ENCODE measurements around the gene CSK.

The CSK gene

GRCh38 chr15:74844319-74845207, 62.7 kb downstream of the CSK start:
- peak; percentile 37 for DNase-seq

DNA sequence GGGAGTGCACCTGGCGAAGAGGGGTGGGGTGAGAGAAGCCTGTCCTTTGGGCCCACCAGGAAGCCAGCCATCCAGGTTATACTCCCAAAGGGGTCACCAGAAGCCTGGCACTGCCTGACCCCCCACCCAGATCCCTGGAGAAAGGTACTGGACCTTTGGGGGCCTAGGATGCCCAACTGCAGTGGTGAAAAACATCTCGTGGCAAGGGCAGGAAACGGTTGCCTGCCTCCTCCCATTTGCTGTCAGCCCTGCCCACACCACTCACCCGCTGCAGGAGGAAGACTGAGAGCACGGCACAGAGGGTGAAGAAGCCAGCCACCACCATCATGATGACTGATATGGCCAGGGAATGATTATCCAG, 63.3 kb downstream of the CSK start:
- DNase-seq: peak; percentile 69

DNA sequence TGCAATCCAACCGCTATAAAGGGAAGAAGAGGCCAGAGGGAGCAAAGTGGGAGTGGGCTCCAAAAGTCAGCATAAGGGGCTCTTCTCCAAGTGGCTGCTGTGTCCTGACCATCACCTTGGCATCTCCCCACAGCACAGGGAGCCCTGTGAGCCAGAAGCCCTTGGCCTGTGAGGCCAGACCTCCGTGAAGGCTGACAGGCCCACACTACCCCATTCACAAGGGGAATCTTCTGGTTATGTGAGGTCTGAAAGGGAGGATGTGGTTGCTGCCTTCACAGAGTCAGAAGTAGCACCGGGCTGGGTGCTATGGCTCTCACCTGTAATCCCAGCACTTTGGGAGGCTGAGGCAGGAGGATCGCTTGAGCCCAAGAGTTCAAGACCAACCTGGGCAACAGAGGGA, 63.7 kb downstream of the CSK start:
- DNase-seq: peak; percentile 32

GRCh38 chr15:74847432-74847831, 65.6 kb downstream of the CSK start:
- no peak for DNase-seq

DNA sequence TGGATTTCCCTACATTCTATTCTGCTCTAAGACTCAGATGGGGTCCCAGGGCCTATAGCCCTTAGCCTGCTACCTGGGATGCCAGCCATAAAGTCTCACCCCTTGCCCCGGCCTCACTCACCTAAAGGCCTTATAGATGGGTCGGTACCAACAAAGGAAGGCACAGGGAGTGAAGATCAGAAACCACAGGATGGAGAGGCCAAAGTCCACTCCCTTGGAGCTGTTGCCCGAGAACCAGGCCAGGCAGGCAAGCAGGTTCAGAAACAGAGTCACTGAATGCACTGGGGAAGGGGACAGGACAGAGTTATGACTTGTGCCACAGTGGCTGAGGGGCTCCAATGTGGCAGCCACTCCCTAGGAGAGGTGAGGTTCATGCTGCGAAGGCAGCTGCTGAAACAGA, 68.5 kb downstream of the CSK start:
- DNase-seq: no peak

DNA sequence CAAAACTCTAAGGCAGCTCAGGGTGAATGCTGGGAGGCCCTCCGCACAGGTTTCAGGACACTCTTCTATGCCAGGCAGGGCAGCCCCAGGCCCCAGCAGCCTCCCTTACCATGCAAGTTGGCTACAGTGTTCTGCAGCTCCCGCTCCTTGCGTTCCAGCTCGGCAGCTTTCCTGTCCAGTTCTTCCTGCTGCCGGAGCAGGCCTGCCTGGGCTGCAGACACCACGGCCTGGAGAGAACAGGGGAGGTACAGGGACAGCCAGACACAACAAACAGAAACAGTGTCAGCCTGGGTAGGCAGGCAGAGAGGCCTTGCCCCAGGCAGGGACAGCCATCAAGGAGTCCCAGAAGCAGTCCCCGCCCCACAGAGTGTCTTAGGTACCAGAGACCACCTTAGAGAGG, 70.1 kb downstream of the CSK start:
- no peak for DNase-seq
